ENCODE data around the gene SCN7A. TPM values are rescaled to one million over a fixed set of nuclear protein-coding genes. Genes with fewer than 3 reads are reported as not detected.

Gene SCN7A
- total RNA-seq, 1 donor from 2014 or later = not detected

DNA sequence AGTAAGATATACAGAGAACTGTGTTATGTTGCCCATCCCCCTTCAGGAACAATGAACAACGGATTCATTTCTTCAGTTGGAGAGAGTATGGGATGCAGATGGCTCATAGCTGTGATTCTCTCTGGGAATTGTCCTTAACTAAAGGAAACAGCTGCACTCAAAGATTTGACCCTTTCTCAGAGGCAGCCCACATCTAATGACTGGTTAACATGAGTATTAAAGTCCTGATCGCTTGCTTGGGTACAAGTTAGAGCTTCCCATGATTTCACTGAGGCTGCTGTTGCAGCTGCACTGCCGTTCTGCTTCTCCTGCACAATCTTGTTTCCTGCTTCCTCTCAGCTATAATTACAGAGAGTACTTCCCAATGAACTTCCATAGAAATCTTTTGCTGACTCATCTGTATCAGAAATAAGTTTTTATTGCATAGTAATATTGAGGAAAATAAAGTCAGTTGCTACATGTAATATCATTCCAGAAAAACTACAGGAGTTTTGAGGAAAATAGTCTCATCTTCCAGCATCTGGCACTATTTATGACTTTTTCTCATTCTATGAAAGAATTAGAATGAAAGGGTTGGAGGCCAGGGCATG lies 105.5 kb downstream of the SCN7A start:
- DNase-seq (no peak), ATAC-seq (ENCODE audit: low read depth) (no peak)
- TF ChIP-seq, protein P1, sequence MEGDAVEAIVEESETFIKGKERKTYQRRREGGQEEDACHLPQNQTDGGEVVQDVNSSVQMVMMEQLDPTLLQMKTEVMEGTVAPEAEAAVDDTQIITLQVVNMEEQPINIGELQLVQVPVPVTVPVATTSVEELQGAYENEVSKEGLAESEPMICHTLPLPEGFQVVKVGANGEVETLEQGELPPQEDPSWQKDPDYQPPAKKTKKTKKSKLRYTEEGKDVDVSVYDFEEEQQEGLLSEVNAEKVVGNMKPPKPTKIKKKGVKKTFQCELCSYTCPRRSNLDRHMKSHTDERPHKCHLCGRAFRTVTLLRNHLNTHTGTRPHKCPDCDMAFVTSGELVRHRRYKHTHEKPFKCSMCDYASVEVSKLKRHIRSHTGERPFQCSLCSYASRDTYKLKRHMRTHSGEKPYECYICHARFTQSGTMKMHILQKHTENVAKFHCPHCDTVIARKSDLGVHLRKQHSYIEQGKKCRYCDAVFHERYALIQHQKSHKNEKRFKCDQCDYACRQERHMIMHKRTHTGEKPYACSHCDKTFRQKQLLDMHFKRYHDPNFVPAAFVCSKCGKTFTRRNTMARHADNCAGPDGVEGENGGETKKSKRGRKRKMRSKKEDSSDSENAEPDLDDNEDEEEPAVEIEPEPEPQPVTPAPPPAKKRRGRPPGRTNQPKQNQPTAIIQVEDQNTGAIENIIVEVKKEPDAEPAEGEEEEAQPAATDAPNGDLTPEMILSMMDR (IDR thresholded peaks at IDR 0.05) = no peak
- POLR2A ChIA-PET = no interaction called here
- CTCF ChIA-PET = no interaction called here
- H3K9me3 Mint-ChIP-seq = no peaks in the 10 kb centered on the region
- H3K4me3 Mint-ChIP-seq = no peak overlapping the region
- no peak overlapping the region for H3K27ac Mint-ChIP-seq
- intact Hi-C loops (cut with micrococcal nuclease) = loop anchor here (10.0 kb wide), 1 partner anchor 1394 kb away; no protein-coding TSS in a partner anchor
- no peaks in the 10 kb centered on the region for H3K36me3 Mint-ChIP-seq (ENCODE audit: low read depth)
- no peaks in the 10 kb centered on the region for H3K27me3 Mint-ChIP-seq
- H3K4me1 Mint-ChIP-seq = no peaks in the 10 kb centered on the region

DNA sequence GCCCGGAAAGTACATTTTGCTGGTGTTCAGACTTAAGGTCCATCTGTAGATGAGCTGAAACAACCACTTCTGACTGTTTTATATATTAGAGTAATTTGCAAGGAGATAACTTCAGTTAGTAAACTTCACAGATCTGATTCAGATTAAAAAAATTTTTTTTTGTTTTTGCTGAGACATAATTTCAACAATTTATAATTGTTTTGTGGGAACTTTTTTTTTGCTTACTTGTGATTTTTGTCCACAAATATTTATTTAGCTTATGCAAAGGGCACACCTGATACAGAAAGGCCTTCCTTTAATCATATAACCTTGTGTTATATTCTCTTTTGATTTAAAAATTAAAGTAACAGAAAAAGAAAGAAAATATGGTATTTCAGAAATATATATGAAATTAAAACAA lies 108.7 kb downstream of the SCN7A start:
- TF ChIP-seq, protein P1 (IDR thresholded peaks at IDR 0.05) = no peak
- Mint-ChIP-seq H3K9me3 (no peaks in the 10 kb centered on the region), H3K4me1 (no peaks in the 10 kb centered on the region), H3K36me3 (ENCODE audit: low read depth) (no peaks in the 10 kb centered on the region), H3K4me3 (no peak overlapping the region), H3K27ac (no peak overlapping the region), H3K27me3 (no peaks in the 10 kb centered on the region)
- ATAC-seq (ENCODE audit: low read depth) (no peak), DNase-seq (no peak)
- POLR2A ChIA-PET = no interaction called here
- CTCF ChIA-PET = no interaction called here
- intact Hi-C loops (cut with micrococcal nuclease) = loop anchor here (10.0 kb wide), 1 partner anchor 1391 kb away; no protein-coding TSS in a partner anchor

DNA sequence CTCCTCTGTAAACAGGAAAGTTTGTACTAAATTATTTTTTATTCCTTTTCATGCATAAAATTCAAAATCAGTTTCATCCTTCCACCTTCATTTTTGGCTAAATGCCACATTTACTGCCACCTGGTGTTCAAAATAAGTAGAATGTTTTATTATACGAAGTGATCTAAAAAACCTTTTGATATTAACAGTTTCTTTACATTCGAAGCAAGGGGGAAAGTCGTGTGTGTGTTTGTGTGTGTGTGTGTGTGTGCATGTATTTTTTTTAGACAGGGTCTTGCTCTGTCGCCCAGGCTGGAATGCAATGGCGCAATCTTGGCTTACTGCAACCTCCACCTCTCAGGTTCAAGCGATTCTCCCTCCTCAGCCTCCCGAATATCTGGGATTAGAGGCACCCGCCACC lies 109.3 kb downstream of the SCN7A start:
- Mint-ChIP-seq H3K9me3 (no peaks in the 10 kb centered on the region), H3K27ac (no peak overlapping the region), H3K4me1 (no peaks in the 10 kb centered on the region), H3K4me3 (no peak overlapping the region), H3K36me3 (ENCODE audit: low read depth) (no peaks in the 10 kb centered on the region), H3K27me3 (peaks cover 4% of the 10 kb centered on the region)
- POLR2A ChIA-PET = no interaction called here
- CTCF ChIA-PET = no interaction called here
- no peak for DNase-seq
- TF ChIP-seq, protein P1 (IDR thresholded peaks at IDR 0.05) = no peak
- no peak for ATAC-seq (ENCODE audit: low read depth)
- intact Hi-C loops (cut with micrococcal nuclease) = loop anchor here (10.0 kb wide), 1 partner anchor 1390 kb away; no protein-coding TSS in a partner anchor

DNA sequence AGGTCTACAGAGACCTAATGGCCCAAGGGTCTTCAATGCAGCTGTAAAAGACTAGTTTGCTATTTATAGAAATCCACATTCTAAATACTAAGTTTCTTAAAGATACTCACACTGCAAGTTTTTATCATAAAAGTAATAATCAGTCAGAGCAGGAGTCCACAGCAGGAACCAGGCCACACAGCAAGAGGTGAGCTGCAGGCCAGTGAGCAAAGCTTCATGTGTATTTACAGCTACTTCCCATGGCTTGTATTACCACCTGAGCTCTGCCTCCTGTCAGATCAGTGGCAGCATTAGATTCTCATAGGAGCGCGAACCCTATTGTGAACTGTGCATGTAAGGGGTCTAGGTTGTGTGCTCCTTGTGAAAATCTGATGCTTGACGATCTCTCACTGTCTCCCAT lies 111.6 kb downstream of the SCN7A start:
- Mint-ChIP-seq H3K36me3 (ENCODE audit: low read depth) (no peaks in the 10 kb centered on the region), H3K4me3 (no peak overlapping the region), H3K4me1 (no peaks in the 10 kb centered on the region), H3K9me3 (no peaks in the 10 kb centered on the region), H3K27me3 (peaks cover 13% of the 10 kb centered on the region), H3K27ac (no peak overlapping the region)
- no peak for DNase-seq
- ChIA-PET CTCF (no interaction called here), POLR2A (no interaction called here)
- intact Hi-C loops (cut with micrococcal nuclease) = loop anchor here (10.0 kb wide), 1 partner anchor 1388 kb away; no protein-coding TSS in a partner anchor
- ATAC-seq (ENCODE audit: low read depth) = no peak
- TF ChIP-seq, protein P1 (IDR thresholded peaks at IDR 0.05) = no peak

DNA sequence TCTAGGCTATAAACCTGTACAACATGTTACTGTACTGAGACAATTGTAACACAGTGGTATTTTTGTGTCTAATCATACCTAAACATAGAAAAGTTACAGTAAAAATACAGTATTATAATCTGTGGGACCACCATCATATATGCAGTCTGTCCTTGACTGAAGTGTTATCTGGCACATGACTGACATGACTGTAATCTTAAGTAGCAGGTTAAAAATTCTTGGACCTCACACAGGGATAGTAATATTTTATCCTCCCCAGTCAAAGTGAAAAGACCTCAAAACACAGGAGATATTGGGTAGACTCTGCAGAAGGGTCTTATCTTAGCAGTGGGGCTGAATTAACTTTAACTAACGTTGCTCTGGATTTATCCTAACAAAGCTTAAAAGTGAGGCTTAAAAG lies 113.4 kb downstream of the SCN7A start:
- ATAC-seq (ENCODE audit: low read depth) = no peak
- H3K4me3 Mint-ChIP-seq = no peak overlapping the region
- H3K4me1 Mint-ChIP-seq = peaks cover 4% of the 10 kb centered on the region
- H3K27ac Mint-ChIP-seq = no peak overlapping the region
- H3K27me3 Mint-ChIP-seq = peaks cover 25% of the 10 kb centered on the region
- DNase-seq = no peak
- H3K9me3 Mint-ChIP-seq = no peaks in the 10 kb centered on the region
- no peaks in the 10 kb centered on the region for H3K36me3 Mint-ChIP-seq (ENCODE audit: low read depth)
- TF ChIP-seq, protein P1 (IDR thresholded peaks at IDR 0.05) = no peak
- CTCF ChIA-PET = no interaction called here
- POLR2A ChIA-PET = no interaction called here
- intact Hi-C loops (cut with micrococcal nuclease) = loop anchor here (10.0 kb wide), 1 partner anchor 1386 kb away; no protein-coding TSS in a partner anchor

Data from activated B cell treated with CpG ODN at 0.5 μM for 24 hours (primary cell).